Right cardiac atrium (tissue), 5 donors: ENCODE data around the gene FOXP4. TPM values are rescaled to one million over a fixed set of nuclear protein-coding genes. Genes with fewer than 3 reads are reported as not detected.

Source experiments
- ATAC-seq, 2 donors: fragments of 200-7000 bp; cut with Tn5 transposase; one replicate each; pipeline versions ENCODE4 v1.8.0 to v1.9.1; 2020; ENCODE audit warnings: moderate library complexity in 2 of 2, mild to moderate bottlenecking in 1 of 2
- DNase-seq, 3 donors: peaks; one replicate each; pipeline ENCODE4 v3.0.0-alpha.2; 2020
- H3K27ac ChIP-seq: one replicate; pipeline ENCODE4 v1.5.1; 2013; ENCODE audit warnings: mild to moderate bottlenecking, low read length, control low read depth, moderate library complexity
- H3K27me3 ChIP-seq: one replicate; pipeline ENCODE4 v1.6.1; 2013; ENCODE audit not compliant: control insufficient read depth, insufficient read depth
- H3K4me1 ChIP-seq: one replicate; pipeline ENCODE4 v1.6.1; 2013; ENCODE audit warnings: low read length; ENCODE audit not compliant: control insufficient read depth, insufficient read depth
- H3K4me3 ChIP-seq: one replicate; pipeline ENCODE4 v1.5.1; 2013; ENCODE audit warnings: low read length, control low read depth
- H3K9me3 ChIP-seq: one replicate; pipeline ENCODE4 v1.6.1; 2013; ENCODE audit warnings: low read length; ENCODE audit not compliant: control insufficient read depth
- WGBS: extraction: QIAGEN DNeasy Blood & Tissue Kit; methylation state at CpG from one replicate; pipeline ENCODE4 v1.1.7; 2013; 5-methylcytosine and 5-hydroxymethylcytosine counted together
- intact Hi-C, 4 donors: fragments of 100-400 bp; cut with DNase I; formaldehyde crosslinking; loops; one replicate each; pipeline versions ENCODE4 v1.11.0 to v1.14.0; 2022 to 2023
- polyA plus RNA-seq: library from polyadenylated mRNA; stranded (reverse); fragments of 200-250 nt; gene quantifications from one replicate; pipeline ENCODE4 v1.2.3, GENCODE V29; 2013
- total RNA-seq, 4 donors: library from RNA; stranded (reverse); fragmentation: NEBNext Ultra II Directional; extraction: Animal tissue kit (Norgen Biotek cat#: 25700); gene quantifications; one replicate each; pipeline ENCODE4 v1.2.1, GENCODE V29; 2021
- donor health status: healthy with polysubstance abuse.
- donor health status: DM: no; HTN: yes; CAD: no.
- donor health status: DM: no; HTN: no; CAD: no.
- donor health status: DM: no; HTN: yes; CAD: no; lungs with severe emphysema.
- donor health status: DM: yes; HTN: yes; CAD: no.

Gene FOXP4
- total and polyA plus RNA-seq, 5 donors, result 15.3 to 22.5 (median 21.8) TPM

DNA sequence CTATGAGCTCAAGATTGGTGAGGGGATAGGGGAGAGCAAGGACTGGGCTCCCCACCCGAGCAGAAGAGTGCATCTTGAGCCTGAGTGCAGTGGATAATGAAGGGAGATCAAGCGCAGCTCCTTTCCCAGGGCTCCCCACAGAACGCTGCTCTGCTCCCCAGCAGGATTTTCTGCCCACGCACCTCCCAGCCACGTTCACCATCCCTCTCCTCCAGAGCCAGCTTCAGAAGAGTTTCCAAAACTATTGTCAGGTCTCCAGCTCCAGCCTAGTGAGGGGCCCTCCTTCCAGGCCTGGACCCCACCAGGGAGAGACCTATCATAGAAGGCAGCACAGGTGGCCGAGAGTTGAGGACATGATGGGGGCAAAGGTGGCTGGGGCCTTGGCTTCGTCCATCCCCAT lies 34.5 kb downstream of the FOXP4 start:
- intact Hi-C loops, result no loop called here
- 82% methylated on average over 7 of the region's 7 CpGs for WGBS
- peaks cover 21% of the 10 kb centered on the region for H3K4me1 ChIP-seq
- ATAC-seq (no peak), DNase-seq (no peak)
- no peak overlapping the region for H3K4me3 ChIP-seq
- H3K27me3 ChIP-seq, result no peaks in the 10 kb centered on the region
- H3K9me3 ChIP-seq, result no peaks in the 10 kb centered on the region
- no peak overlapping the region for H3K27ac ChIP-seq

DNA sequence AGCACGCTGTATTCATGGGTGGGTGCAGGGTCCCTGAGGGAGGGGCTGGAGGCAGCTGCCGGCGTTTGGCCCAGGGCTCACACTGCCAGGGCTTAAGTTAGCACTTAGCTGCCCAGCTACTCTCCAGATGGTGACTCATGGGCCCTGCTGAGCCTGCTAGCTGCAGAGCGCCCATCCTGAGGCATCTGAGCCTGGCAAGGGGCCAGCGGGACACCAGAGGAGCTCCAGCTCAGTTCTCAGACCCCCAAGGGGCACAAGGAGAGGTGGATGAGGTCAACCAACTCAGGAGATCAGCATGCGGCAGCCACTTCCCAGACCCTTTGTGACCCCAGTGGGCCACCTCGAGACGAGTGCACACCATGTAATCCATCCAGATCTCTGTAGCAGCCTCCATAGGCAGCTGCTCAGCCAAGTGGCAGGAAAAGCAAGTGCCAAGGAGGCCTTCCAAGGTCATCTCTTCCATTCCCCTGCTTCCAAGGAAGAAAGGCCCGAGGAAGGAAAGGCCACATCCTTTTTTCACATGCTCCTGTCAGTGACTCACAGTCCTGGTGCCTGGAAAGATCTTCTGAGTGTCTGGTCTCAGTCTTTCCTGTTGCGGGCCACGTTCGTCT lies 35.3 kb downstream of the FOXP4 start:
- DNase-seq (peak; percentile 68 to 71 (median 69)), ATAC-seq (peak; percentile 31 to 53)
- intact Hi-C loops, result no loop called here
- H3K4me1 ChIP-seq, result peaks cover 21% of the 10 kb centered on the region
- 61% methylated on average over 12 of the region's 12 CpGs for WGBS
- H3K27ac ChIP-seq, result peak overlapping the region; percentile 11
- no peaks in the 10 kb centered on the region for H3K27me3 ChIP-seq
- H3K4me3 ChIP-seq, result no peak overlapping the region
- H3K9me3 ChIP-seq, result no peaks in the 10 kb centered on the region

DNA sequence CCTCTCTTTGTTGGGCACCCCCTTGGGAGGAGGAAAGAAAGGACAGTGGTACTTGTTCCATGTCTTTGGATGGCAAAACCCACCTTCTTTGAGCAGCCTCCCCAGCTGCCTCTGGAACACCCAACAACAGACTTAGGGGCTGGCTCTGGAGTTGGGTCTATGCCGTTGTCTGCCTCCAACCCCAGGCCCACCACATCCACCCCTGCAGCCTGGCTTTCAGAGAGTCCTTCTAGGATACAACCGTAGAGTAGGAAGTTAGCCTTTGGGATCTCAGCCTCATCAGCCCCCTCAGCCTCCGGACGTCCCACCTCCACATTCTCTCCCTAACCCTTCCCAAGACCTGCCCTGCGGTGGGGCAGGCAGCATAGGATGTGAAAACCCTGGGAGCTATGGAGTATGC lies 36.4 kb downstream of the FOXP4 start:
- WGBS, result 96% methylated on average over 5 of the region's 5 CpGs
- H3K4me3 ChIP-seq, result no peak overlapping the region
- H3K4me1 ChIP-seq, result peaks cover 16% of the 10 kb centered on the region
- intact Hi-C loops, result no loop called here
- H3K27me3 ChIP-seq, result no peaks in the 10 kb centered on the region
- ATAC-seq (no peak), DNase-seq (no peak)
- H3K27ac ChIP-seq, result no peak overlapping the region
- H3K9me3 ChIP-seq, result no peaks in the 10 kb centered on the region

- no peak overlapping the region for H3K27ac ChIP-seq
- peaks cover 9% of the 10 kb centered on the region for H3K4me1 ChIP-seq
- no peaks in the 10 kb centered on the region for H3K9me3 ChIP-seq
- no peaks in the 10 kb centered on the region for H3K27me3 ChIP-seq
- no peak for DNase-seq
- no peak for ATAC-seq
- intact Hi-C loops, result no loop called here
- WGBS, result 97% methylated on average over 1 of the region's 1 CpG
- H3K4me3 ChIP-seq, result no peak overlapping the region
These were observed 37.4 kb downstream of the FOXP4 start for GRCh38 chr6:41583565-41583964.

GRCh38 chr6:41584205-41584604 lies 38.0 kb downstream of the FOXP4 start:
- intact Hi-C loops, result no loop called here
- WGBS, result 74% methylated on average over 6 of the region's 6 CpGs
- Histone ChIP-seq H3K27me3 (no peaks in the 10 kb centered on the region), H3K9me3 (no peaks in the 10 kb centered on the region), H3K4me3 (no peak overlapping the region), H3K27ac (no peak overlapping the region), H3K4me1 (peaks cover 9% of the 10 kb centered on the region)
- ATAC-seq, result peak in 1 of 2 donors; percentile 7
- no peak for DNase-seq

DNA sequence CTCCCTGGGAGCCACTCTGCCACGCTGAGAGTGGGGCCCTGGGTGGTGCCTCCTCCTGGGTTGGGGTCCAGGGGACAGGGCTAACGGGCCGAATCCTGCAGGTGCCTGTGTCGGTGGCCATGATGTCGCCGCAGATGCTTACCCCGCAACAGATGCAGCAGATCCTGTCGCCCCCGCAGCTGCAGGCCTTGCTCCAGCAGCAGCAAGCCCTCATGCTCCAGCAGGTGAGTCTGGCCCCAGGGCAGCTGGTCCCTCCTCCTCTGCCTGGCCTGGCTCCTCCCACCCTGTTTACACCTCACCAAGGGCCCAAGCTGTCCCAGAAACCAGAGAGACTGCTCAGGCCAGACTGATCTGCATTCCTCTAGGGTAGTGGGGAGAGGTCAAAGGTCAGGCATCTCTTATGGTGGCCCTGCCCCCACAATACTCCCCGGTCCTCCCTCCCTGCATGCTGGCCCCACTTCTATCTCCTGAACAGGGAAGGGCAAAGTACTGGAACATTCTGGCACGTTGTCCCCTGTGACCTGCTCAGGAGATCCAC lies 38.6 kb downstream of the FOXP4 start:
- no peak overlapping the region for H3K27ac ChIP-seq
- H3K9me3 ChIP-seq, result no peaks in the 10 kb centered on the region
- WGBS, result 83% methylated on average over 11 of the region's 11 CpGs
- no peaks in the 10 kb centered on the region for H3K27me3 ChIP-seq
- peak in 1 of 2 donors; percentile 5 for ATAC-seq
- peak in 1 of 3 donors; percentile 58 for DNase-seq
- peaks cover 9% of the 10 kb centered on the region for H3K4me1 ChIP-seq
- no peak overlapping the region for H3K4me3 ChIP-seq
- intact Hi-C loops, result no loop called here

- peak in 1 of 3 donors; percentile 24 for DNase-seq
- no peak for ATAC-seq
- intact Hi-C loops, result no loop called here
- Histone ChIP-seq H3K4me3 (no peak overlapping the region), H3K9me3 (no peaks in the 10 kb centered on the region), H3K27me3 (no peaks in the 10 kb centered on the region), H3K27ac (no peak overlapping the region), H3K4me1 (peaks cover 9% of the 10 kb centered on the region)
- WGBS, result 88% methylated on average over 9 of the region's 9 CpGs
These were observed 39.4 kb downstream of the FOXP4 start for GRCh38 chr6:41585605-41586004.

- no peak overlapping the region for H3K4me3 ChIP-seq
- H3K27ac ChIP-seq, result no peak overlapping the region
- ATAC-seq (peak in 1 of 2 donors; percentile 1), DNase-seq (no peak)
- H3K9me3 ChIP-seq, result no peaks in the 10 kb centered on the region
- 80% methylated on average over 28 of the region's 28 CpGs for WGBS
- peaks cover 5% of the 10 kb centered on the region for H3K4me1 ChIP-seq
- intact Hi-C loops, result no loop called here
- no peaks in the 10 kb centered on the region for H3K27me3 ChIP-seq
These were observed 40.2 kb downstream of the FOXP4 start for GRCh38 chr6:41586252-41587007.

DNA sequence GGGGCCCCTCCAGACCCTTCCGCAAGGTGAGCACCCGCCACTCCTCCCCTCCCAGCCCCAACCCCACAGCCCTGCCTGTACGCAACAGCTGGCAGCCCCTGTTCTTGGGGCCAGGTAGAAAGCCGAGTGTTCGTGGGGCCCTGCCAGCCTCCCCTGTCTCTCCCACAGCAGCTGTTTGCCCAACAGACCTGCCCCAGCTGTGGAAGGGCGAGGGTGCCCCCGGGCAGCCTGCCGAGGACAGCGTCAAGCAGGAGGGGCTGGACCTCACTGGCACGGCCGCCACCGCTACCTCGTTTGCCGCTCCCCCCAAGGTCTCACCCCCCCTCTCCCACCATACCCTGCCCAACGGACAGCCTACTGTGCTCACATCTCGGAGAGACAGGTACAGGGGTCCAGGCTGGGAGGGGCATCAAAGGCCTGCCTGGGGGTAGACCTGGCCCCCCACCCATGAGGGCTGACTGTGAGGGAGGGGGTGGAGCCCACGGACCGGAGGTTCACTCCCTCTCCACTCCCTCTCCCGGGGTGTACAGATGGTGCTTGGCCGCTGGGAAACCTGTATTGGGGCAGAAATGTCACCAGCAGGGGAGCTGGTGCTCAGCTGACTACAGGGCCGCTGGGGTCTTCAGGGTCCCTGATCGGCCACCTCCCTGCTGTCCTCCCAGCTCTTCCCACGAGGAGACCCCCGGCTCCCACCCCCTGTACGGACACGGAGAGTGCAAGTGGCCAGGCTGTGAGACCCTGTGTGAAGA lies 41.1 kb downstream of the FOXP4 start:
- WGBS, result 76% methylated on average over 26 of the region's 26 CpGs
- DNase-seq, result no peak
- intact Hi-C loops, result no loop called here
- Histone ChIP-seq H3K4me3 (no peak overlapping the region), H3K4me1 (peaks cover 4% of the 10 kb centered on the region), H3K27ac (no peak overlapping the region), H3K9me3 (no peaks in the 10 kb centered on the region), H3K27me3 (no peaks in the 10 kb centered on the region)
- ATAC-seq, result no peak

- no peaks in the 10 kb centered on the region for H3K9me3 ChIP-seq
- ATAC-seq (no peak), DNase-seq (no peak)
- H3K4me3 ChIP-seq, result no peak overlapping the region
- no peaks in the 10 kb centered on the region for H3K27me3 ChIP-seq
- no peak overlapping the region for H3K27ac ChIP-seq
- intact Hi-C loops, result no loop called here
- H3K4me1 ChIP-seq, result peaks cover 3% of the 10 kb centered on the region
- 69% methylated on average over 15 of the region's 15 CpGs for WGBS
These were observed 41.9 kb downstream of the FOXP4 start for GRCh38 chr6:41588111-41588510.

GRCh38 chr6:41589223-41589622 lies 43.0 kb downstream of the FOXP4 start:
- Histone ChIP-seq H3K27ac (no peak overlapping the region), H3K27me3 (no peaks in the 10 kb centered on the region), H3K9me3 (no peaks in the 10 kb centered on the region), H3K4me3 (no peak overlapping the region), H3K4me1 (no peaks in the 10 kb centered on the region)
- DNase-seq (no peak), ATAC-seq (no peak)
- WGBS, result 83% methylated on average over 4 of the region's 4 CpGs
- intact Hi-C loops, result no loop called here
